HG03159 (cell line): ENCODE measurements around the gene SRF.

Experiments used
- ATAC-seq: cut with Tn5 transposase; IDR thresholded peaks from one replicate; pipeline ENCODE4 v1.9.1; 2021; ENCODE audit warnings: mild to moderate bottlenecking, moderate library complexity; ENCODE audit not compliant: unreplicated experiment

Gene SRF

GRCh38 chr6:43181621-43181941, 10.5 kb downstream of the SRF start:
- ATAC-seq, result no peak

DNA sequence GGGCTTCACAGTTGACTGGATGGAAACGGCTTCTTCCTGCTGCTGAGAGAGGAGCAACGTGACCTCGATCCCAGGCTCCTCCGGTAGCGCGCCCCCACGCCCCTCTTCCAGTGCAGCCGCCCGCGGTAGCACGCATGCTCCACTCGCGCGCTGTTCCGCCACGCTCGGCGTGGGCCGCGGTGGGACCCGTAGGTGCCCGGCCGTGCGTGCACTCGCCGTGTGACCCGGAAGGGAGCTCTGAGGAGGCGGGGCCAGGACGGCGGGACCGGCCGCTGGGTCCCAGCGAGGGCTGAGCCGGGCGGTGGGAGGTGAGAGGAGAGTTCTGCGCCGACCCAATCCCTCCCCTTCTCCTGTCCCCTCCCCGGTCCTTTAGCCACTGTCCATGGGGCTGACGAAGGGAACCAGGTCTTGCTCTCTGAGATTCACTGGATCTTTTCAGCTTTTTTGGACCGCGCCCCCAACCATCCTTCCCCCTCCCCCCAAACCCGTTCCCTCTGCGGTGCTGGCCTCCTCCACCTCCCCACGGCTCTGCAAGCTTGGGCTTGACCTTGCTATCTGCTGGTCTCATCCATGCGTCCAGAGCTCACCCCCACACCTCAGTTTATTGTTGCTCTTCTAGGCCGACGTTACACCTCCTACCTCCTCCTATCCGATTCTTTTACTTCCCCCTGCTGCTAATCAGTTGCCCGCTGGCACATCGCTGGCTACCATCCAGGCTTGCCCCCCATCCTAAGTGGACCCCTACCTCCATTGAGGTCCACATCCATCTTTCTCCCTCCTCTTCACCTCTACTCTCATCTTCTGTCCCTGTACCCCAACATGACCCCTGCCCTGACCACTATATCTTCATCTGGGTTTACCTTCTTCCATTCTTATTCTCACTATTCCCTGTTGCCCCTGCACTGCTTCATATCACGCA, 11.1 kb downstream of the SRF start, which contains the start of gene CUL9:
Gene CUL9, plus strand, starts transcription at position 255 of the 919 bp plus-strand sequence. CDS start 2,115 bp downstream, outside the sequence.
- peak; percentile 94 for ATAC-seq

- ATAC-seq, result no peak
Measured at GRCh38 chr6:43183441-43183840, 12.4 kb downstream of the SRF start.

- ATAC-seq, result no peak
Measured at GRCh38 chr6:43184268-43184985, 13.4 kb downstream of the SRF start.

DNA sequence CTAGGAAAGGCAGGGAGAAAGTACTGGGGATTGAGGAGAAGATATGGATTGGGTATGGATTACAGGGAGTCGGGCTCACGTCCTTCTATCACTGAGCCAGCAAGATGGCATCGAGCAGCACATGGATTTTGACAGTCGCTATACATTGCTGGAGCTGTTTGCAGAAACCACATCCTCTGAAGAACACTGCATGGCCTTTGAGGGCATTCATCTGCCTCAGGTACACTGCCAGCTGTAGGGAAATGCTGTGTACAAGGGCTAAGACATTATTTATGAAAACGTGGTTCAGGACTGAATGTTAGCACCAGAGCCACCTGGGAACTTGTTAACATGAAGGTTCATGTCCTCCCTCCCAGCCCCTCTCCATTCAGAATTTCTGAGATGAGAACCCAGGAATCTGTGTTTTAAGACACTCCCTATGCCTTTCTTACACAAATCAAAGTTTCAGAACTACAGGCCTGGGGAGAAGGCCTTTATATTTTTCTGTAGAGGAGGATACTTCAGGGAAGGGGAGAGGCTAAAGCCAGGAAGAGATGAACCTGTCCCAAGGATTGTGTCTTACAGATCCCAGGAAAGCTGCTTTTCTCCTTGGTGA, 14.4 kb downstream of the SRF start:
- no peak for ATAC-seq

DNA sequence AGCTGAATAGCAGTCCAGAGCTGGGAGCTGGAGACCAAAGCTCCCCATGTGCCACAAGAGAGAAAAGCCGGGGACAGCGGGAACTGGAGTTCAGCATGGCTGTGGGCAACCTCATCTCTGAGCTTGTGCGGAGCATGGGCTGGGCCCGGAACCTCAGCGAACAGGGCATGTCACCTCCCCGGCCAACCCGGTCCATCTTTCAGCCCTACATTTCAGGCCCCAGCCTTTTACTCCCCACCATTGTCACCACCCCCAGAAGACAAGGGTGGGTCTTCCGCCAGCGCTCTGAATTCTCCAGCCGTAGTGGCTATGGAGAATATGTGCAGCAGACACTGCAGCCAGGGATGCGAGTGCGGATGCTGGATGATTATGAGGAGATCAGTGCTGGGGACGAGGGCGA, 14.9 kb downstream of the SRF start:
- no peak for ATAC-seq

DNA sequence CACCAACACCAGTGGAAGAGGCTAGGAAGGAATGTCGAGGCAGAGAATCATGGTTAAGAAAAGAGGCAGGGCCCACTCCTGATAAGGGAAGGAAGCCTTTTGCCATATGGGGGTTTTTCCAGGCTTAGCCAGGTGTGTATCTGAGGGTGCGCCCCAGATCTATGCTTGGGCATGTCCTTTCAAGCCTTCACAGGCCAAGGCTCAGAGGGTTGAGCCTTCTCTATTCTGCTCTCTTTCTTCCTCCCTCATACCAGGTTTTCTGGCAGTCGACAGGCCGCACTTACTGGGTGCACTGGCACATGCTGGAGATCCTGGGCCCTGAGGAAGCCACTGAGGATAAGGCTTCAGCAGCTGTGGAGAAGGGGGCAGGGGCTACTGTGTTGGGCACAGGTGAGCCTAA, 15.6 kb downstream of the SRF start:
- no peak for ATAC-seq

- ATAC-seq, result no peak
Measured at GRCh38 chr6:43187821-43188220, 16.8 kb downstream of the SRF start.

GRCh38 chr6:43188426-43188825, 17.4 kb downstream of the SRF start:
- ATAC-seq, result no peak

DNA sequence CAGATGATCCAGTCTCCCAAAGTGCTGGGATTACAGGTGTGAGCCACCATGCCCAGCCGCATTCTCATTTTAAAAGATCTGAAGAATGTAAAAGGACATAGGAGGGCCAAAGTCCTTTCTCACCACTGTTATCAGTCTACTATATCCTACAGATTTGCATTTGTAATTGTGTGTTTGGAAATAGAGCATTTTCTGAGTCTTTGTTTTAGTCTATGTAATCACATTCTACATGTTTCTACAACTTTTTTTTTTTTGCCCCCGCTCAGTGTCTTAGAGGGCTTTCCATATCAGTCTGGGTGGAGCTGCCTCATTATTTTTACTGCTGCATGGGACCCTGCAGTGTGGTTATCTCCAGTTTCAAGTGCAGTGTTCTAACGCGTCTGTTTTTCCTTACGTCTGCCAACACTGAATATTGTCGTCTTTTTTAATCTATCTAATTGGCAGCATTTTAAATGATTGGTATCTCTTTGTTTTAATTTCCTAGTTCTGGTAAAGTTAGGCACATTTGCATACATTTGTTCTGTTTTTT, 18.8 kb downstream of the SRF start:
- no peak for ATAC-seq

DNA sequence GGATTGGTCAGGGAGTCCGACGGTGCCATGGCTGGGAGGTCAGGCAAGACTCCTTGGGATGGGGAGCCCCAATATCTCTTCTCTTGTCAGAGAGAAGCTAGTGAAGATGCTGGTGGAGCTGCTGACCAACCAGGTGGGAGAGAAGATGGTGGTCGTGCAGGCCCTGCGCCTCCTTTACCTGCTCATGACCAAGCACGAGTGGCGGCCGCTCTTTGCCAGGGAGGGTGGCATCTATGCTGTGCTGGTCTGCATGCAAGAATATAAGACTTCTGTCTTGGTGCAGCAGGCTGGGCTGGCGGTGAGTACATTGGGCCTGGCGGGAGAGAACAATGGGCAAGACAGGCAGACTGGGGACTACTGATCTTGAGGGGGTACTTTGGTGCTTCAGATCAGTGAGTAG, 21.8 kb downstream of the SRF start:
- no peak for ATAC-seq

DNA sequence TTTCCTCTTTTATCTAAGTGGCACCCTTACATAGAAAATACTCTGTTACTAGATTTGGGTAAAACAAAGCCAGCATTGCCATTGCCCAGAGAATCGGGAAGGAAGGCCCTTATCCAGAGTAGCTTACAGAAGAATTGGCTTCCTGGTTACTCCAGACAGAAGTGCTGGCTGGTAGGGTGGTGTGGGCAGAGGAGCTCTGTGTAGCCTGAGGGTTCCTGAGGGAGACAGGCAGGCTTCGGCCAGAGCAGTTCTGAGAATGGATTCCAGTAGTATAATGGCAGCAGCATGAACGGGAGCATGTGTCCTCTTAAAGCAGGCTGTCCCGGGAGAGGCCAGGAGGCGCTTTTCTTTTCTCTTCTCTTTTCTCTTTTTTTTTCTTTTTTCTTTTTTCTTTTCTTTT, 22.9 kb downstream of the SRF start:
- ATAC-seq, result no peak

GRCh38 chr6:43196337-43196736, 25.3 kb downstream of the SRF start:
- no peak for ATAC-seq

- no peak for ATAC-seq
Measured at GRCh38 chr6:43199912-43200311, 28.8 kb downstream of the SRF start.

GRCh38 chr6:43200541-43200940, 29.5 kb downstream of the SRF start:
- ATAC-seq, result no peak

GRCh38 chr6:43202451-43202850, 31.4 kb downstream of the SRF start:
- ATAC-seq, result no peak

DNA sequence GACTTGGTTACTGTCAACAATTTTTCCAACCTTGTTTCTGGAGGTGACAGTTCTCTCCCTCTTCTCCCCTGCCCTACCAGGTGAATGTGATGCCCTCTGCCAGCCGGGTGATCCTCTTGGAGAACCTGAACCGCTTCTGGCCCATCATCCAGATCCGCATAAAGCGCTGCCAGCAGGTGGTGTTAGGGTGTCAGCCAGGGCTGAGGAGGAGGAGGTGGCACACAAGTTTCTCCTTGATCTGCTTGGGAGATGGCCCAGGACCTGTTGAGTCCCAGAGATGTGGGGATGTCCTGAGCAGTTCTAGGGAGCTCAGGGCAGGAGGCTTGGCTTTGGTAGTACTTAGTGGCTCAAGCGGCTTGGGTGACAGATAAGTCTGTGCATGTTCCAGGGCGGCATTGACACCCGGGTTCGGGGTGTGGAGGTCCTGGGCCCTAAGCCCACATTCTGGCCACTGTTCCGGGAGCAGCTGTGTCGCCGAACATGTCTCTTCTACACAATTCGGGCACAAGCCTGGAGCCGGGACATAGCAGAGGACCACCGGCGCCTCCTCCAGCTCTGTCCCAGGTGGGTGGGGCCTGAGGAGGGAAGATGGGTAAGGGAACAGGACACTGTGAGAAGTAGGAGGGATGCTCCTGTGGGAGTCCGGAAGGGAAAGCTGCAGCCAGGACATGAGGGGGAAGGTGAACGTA, 32.1 kb downstream of the SRF start:
- no peak for ATAC-seq

DNA sequence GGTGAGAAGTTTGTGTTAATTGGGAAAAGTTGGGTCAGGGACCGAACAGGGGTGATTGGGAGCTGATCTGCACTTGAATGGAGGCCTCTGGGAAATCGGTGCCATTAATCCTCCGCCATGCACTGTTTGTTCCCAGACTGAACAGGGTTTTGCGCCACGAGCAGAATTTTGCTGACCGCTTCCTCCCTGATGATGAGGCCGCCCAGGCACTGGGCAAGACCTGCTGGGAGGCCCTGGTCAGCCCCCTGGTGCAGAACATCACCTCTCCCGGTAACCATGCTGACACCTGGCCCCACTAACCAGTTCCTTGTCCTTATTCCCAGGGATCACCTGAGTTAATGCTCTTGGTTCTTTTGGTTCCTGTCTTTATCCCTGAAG, 32.6 kb downstream of the SRF start:
- ATAC-seq, result no peak

DNA sequence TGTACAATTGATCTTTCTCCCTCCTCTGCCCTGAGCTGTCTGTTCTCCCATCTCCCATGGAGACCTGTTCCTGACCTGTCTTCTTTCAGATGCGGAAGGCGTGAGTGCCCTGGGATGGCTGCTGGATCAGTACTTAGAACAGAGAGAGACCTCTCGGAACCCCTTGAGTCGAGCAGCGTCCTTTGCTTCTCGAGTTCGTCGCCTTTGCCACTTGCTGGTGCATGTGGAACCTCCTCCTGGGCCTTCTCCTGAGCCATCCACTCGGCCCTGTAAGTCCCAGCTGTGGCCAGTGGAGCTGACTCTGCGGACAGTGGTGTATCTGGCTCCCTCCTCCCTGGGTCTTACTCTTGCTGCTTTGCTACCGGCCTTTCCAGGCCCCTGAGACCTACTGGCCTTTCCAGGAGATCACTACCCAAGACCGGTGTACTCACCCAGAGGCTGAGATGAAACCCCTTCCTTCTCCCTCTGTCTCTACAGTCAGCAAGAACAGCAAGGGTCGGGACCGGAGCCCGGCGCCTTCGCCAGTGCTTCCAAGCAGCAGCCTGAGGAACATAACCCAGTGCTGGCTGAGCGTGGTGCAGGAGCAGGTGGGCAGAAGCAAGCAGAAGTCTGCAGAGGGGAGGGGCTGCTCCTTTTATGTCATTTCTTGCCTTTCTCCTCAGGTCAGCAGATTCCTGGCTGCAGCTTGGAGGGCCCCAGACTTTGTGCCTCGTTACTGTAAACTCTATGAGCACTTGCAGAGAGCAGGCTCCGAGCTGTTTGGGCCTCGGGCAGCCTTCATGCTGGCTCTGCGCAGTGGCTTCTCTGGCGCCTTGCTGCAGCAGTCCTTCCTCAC, 33.4 kb downstream of the SRF start:
- no peak for ATAC-seq

GRCh38 chr6:43205849-43206248, 34.8 kb downstream of the SRF start:
- ATAC-seq, result no peak
